H9 (cell line): Measurements from ENCODE around the gene RHBDD3. TPM values are rescaled to one million over a fixed set of nuclear protein-coding genes. Genes with fewer than 3 reads are reported as not detected.

Source experiments
- DNase-seq: peaks from one replicate; pipeline ENCODE4 v3.0.0-alpha.2; 2017
- H2AFZ ChIP-seq: one replicate; pipeline ENCODE4 v1.6.1; 2013; ENCODE audit warnings: mild to moderate bottlenecking, low read length, control low read depth, moderate library complexity
- H2AK5ac ChIP-seq: 2 replicates; pipeline ENCODE4 v1.6.1; 2013; ENCODE audit warnings: low read length, control low read depth, mixed read lengths; ENCODE audit not compliant: insufficient read length
- H2BK120ac ChIP-seq: one replicate; pipeline ENCODE4 v1.6.1; 2013; ENCODE audit warnings: low read depth, mild to moderate bottlenecking, low read length, control low read depth, inconsistent platforms; ENCODE audit not compliant: poor library complexity, severe bottlenecking
- H2BK12ac ChIP-seq: 2 replicates; pipeline ENCODE4 v1.6.1; 2013; ENCODE audit warnings: low read length, control low read depth, mixed read lengths, low read depth; ENCODE audit not compliant: insufficient read length
- H2BK15ac ChIP-seq: 2 replicates; pipeline ENCODE4 v1.6.1; 2013; ENCODE audit warnings: low read depth, low read length, control low read depth
- H2BK20ac ChIP-seq: one replicate; pipeline ENCODE4 v1.6.1; 2013; ENCODE audit warnings: low read depth, mild to moderate bottlenecking, low read length, control low read depth, inconsistent platforms; ENCODE audit not compliant: poor library complexity, severe bottlenecking
- H2BK5ac ChIP-seq: 2 replicates; pipeline ENCODE4 v1.6.1; 2013; ENCODE audit warnings: low read length, control low read depth, mixed read lengths; ENCODE audit not compliant: insufficient read length
- H3K14ac ChIP-seq: 2 replicates; pipeline ENCODE4 v1.6.1; 2013; ENCODE audit warnings: low read length, control low read depth; ENCODE audit not compliant: insufficient read depth
- H3K18ac ChIP-seq: 2 replicates; pipeline ENCODE4 v1.6.1; 2013; ENCODE audit warnings: low read depth, mild to moderate bottlenecking, mixed read lengths, low read length, control low read depth; ENCODE audit not compliant: insufficient read length
- H3K23ac ChIP-seq: 2 replicates; pipeline ENCODE4 v1.6.1; 2013; ENCODE audit warnings: low read length, control low read depth, mixed read lengths, low read depth; ENCODE audit not compliant: insufficient read length
- H3K23me2 ChIP-seq: 2 replicates; pipeline ENCODE4 v1.6.1; 2013; ENCODE audit warnings: low read depth, mild to moderate bottlenecking, mixed read lengths, low read length, control low read depth; ENCODE audit not compliant: insufficient read length, poor library complexity, severe bottlenecking
- H3K27ac ChIP-seq: 2 replicates; pipeline ENCODE4 v1.5.1; 2013; ENCODE audit warnings: low read length, control low read depth, mixed read lengths, low read depth; ENCODE audit not compliant: insufficient read length
- H3K27me3 ChIP-seq: 2 replicates; pipeline ENCODE4 v1.6.1; 2013; ENCODE audit warnings: low read length, control low read depth, inconsistent platforms; ENCODE audit not compliant: insufficient read depth
- H3K4ac ChIP-seq: 2 replicates; pipeline ENCODE4 v1.6.1; 2013; ENCODE audit warnings: low read depth, mild to moderate bottlenecking, control low read depth, inconsistent platforms, low read length, moderate library complexity
- H3K4me1 ChIP-seq: 2 replicates; pipeline ENCODE4 v1.6.1; 2013; ENCODE audit warnings: low read length, control low read depth, inconsistent platforms; ENCODE audit not compliant: insufficient read depth
- H3K4me2 ChIP-seq: 2 replicates; pipeline ENCODE4 v1.6.1; 2013; ENCODE audit warnings: low read length, control low read depth, mixed read lengths; ENCODE audit not compliant: insufficient read length, insufficient read depth
- H3K56ac ChIP-seq: 2 replicates; pipeline ENCODE4 v1.6.1; 2013; ENCODE audit warnings: low read depth, mild to moderate bottlenecking, mixed read lengths, low read length, control low read depth; ENCODE audit not compliant: insufficient read length
- H3K79me1 ChIP-seq: 2 replicates; pipeline ENCODE4 v1.6.1; 2013; ENCODE audit warnings: low read depth, mild to moderate bottlenecking, moderate library complexity, low read length, control low read depth, inconsistent platforms; ENCODE audit not compliant: insufficient read depth, poor library complexity, severe bottlenecking
- H3K79me2 ChIP-seq: 2 replicates; pipeline ENCODE4 v1.6.1; 2013; ENCODE audit warnings: low read length, control low read depth, inconsistent platforms; ENCODE audit not compliant: insufficient read depth
- H3K9ac ChIP-seq: 2 replicates; pipeline ENCODE4 v1.6.1; 2013; ENCODE audit warnings: low read length, control low read depth, mixed read lengths; ENCODE audit not compliant: insufficient read length; ENCODE audit errors: extremely low read depth
- H3K9me3 ChIP-seq: one replicate; pipeline ENCODE4 v1.6.1; 2013; ENCODE audit warnings: low read depth, low read length, inconsistent platforms; ENCODE audit not compliant: control insufficient read depth
- H3T11ph ChIP-seq: one replicate; pipeline ENCODE4 v1.6.1; 2013; ENCODE audit warnings: mild to moderate bottlenecking, low read length, control low read depth, inconsistent platforms
- H4K20me1 ChIP-seq: one replicate; pipeline ENCODE4 v1.6.1; 2013; ENCODE audit not compliant: control insufficient read depth, insufficient read length, insufficient read depth
- H4K5ac ChIP-seq: 2 replicates; pipeline ENCODE4 v1.6.1; 2013; ENCODE audit warnings: low read depth, mild to moderate bottlenecking, mixed read lengths, low read length, control low read depth; ENCODE audit not compliant: insufficient read length
- H4K8ac ChIP-seq: replicated peaks from 2 replicates; pipeline ENCODE4 v1.6.1; 2013; ENCODE audit warnings: low read length, control low read depth, mixed read lengths, low read depth; ENCODE audit not compliant: insufficient read length
- H4K91ac ChIP-seq: 2 replicates; pipeline ENCODE4 v1.6.1; 2013; ENCODE audit warnings: low read depth, mild to moderate bottlenecking, moderate library complexity, mixed read lengths, low read length, control low read depth; ENCODE audit not compliant: insufficient read length
- H3K27ac Mint-ChIP-seq, 3 experiments: 2 replicates in 2 of 3; 3 replicates in 1 of 3; pipeline ENCODE4 v1.8.0; 2020 to 2021; ENCODE audit warnings: mixed read lengths in 3 of 3, mild to moderate bottlenecking in 1 of 3, moderate library complexity in 1 of 3
- H3K27me3 Mint-ChIP-seq: 2 replicates; pipeline ENCODE4 v1.8.0; 2021; ENCODE audit warnings: low read depth, mild to moderate bottlenecking, moderate library complexity, mixed read lengths
- H3K36me3 Mint-ChIP-seq, 3 experiments: 2 replicates in 2 of 3; 3 replicates in 1 of 3; pipeline ENCODE4 v1.8.0; 2020 to 2021; ENCODE audit warnings: low read depth in 3 of 3, mixed read lengths in 3 of 3; ENCODE audit not compliant: insufficient read depth in 1 of 3
- H3K4me1 Mint-ChIP-seq, 2 experiments: 2 replicates each; pipeline ENCODE4 v1.8.0; 2020; ENCODE audit warnings: mixed read lengths in 2 of 2
- H3K4me3 Mint-ChIP-seq, 2 experiments: 2 replicates in 1 of 2; 3 replicates in 1 of 2; pipeline ENCODE4 v1.8.0; 2020 to 2021; ENCODE audit warnings: mild to moderate bottlenecking in 2 of 2, mixed read lengths in 2 of 2, moderate library complexity in 1 of 2
- H3K9me3 Mint-ChIP-seq, 2 experiments: 2 replicates in 1 of 2; 3 replicates in 1 of 2; pipeline ENCODE4 v1.8.0; 2020; ENCODE audit warnings: mild to moderate bottlenecking in 2 of 2, mixed read lengths in 2 of 2, moderate library complexity in 1 of 2
- CTCF ChIP-seq: fragments of 200-600 bp; sonication (generic); conservative IDR thresholded peaks from 3 replicates; pipeline ENCODE4 v1.8.0; 2021; ENCODE audit warnings: antibody characterized with exemption, mild to moderate bottlenecking
- WGBS: extraction: QIAGEN DNeasy Blood & Tissue Kit; methylation state at CpG from one replicate; pipeline ENCODE4 v1.1.7; 2013; ENCODE audit warnings: missing lambda C conversion rate, low lambda C conversion rate, mixed read lengths; ENCODE audit not compliant: insufficient read length; ENCODE audit errors: extremely low coverage; 5-methylcytosine and 5-hydroxymethylcytosine counted together
- total RNA-seq: library from RNA; stranded (reverse); gene quantifications from 2 replicates; pipeline ENCODE4 v1.2.1, GENCODE V29; 2021

Gene RHBDD3
- total RNA-seq, 1 experiment from 2014 or later: 99.7 TPM

GRCh38 chr22:29231971-29232959, 35.5 kb downstream of the RHBDD3 start:
- H2AK5ac ChIP-seq: no peak overlapping the region
- no peaks in the 10 kb centered on the region for H3K79me1 ChIP-seq
- H2BK12ac ChIP-seq: no peak overlapping the region
- H3T11ph ChIP-seq: no peak overlapping the region
- H2BK15ac ChIP-seq: no peak overlapping the region
- H3K79me2 ChIP-seq: no peaks in the 10 kb centered on the region
- no peak overlapping the region for H3K4me3 Mint-ChIP-seq
- H3K9me3 ChIP-seq: no peaks in the 10 kb centered on the region
- H3K27ac Mint-ChIP-seq: no peak overlapping the region; a peak in 1 of 7 replicates
- H3K14ac ChIP-seq: no peak overlapping the region
- H3K4ac ChIP-seq: no peak overlapping the region
- no peak overlapping the region for H4K5ac ChIP-seq
- H3K4me1 Mint-ChIP-seq: no peaks in the 10 kb centered on the region
- no peak overlapping the region for H2BK20ac ChIP-seq
- no peak overlapping the region for H3K18ac ChIP-seq
- no peaks in the 10 kb centered on the region for H4K20me1 ChIP-seq
- no peak overlapping the region for H2BK120ac ChIP-seq
- peaks cover 4% of the 10 kb centered on the region; the same call in 1 of the 2 replicates for H3K27me3 Mint-ChIP-seq
- no peak overlapping the region for H3K56ac ChIP-seq
- no peak for DNase-seq
- H3K27ac ChIP-seq: no peak overlapping the region
- no peak overlapping the region for H3K23ac ChIP-seq
- H4K91ac ChIP-seq: no peak overlapping the region
- whole genome bisulfite sequencing: no CpG with 5 or more reads among the region's 22 CpGs
- H3K36me3 Mint-ChIP-seq: peaks cover 0 to 6% (median 1%) of the 10 kb centered on the region in 3 experiments; a peak in 3 of 7 replicates
- 0 out of 5 replicates have a peak, but pooled peaks cover 0 to 4% of the 10 kb centered on the region in 2 experiments for H3K9me3 Mint-ChIP-seq
- H3K9ac ChIP-seq: no peak overlapping the region
- no peak overlapping the region for H2BK5ac ChIP-seq
- H4K8ac ChIP-seq: no peak overlapping the region
- no peaks in the 10 kb centered on the region for H3K4me1 ChIP-seq
- H3K27me3 ChIP-seq: no peaks in the 10 kb centered on the region
- no peak for TF ChIP-seq CTCF
- no peaks in the 10 kb centered on the region for H3K23me2 ChIP-seq
- no peak overlapping the region for H3K4me2 ChIP-seq
- H2AFZ ChIP-seq: no peak overlapping the region
